OCI-M1 (cell line): ENCODE data around the gene SIAH3.
"Not testable (repeated sequence)": the region's sequence is repeated elsewhere in the genome, so short reads cannot be mapped to it uniquely, and the experiment has no call there.

Experiments used
- DNase-seq: peaks from one replicate; lab custom pipeline; 2025; lab: John Stamatoyannopoulos, UW

SIAH3 gene

DNA sequence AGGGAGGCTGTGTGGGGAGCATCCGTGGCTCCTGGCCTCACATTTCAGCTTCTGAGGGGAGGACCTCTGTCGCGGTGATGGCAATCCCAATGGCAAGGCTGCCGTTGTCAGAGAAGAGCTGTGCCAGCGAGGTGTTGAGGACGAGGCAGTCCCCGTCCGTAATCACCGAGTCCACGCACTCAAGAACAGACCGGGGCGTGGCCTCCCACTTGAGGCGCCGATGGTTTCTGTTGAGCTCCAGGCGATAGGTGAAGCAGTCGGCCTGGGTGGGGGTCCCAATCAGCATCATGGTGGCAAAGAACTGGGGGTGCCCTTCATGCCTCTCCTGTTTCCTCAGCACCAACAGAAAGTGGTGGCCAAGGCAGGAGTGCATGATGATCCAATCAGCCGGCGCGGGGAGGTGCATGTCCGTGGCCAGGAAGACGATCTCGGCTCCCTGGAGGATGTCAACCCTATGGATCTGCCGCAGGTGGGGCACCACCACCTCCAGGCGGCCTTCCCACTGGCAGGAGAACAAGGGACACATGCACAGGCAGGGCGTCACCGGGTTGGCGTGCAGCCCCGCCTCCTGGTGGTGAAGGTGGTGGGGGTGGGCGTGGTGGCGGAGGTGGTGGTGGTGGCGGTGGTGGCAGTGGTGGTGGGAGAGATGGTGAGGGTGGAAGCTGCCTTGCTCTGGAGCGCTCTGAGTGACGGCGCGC is 68.1 kb downstream of the SIAH3 start:
- no peak for DNase-seq

- peak; percentile 5 for DNase-seq
These were observed 69.1 kb downstream of the SIAH3 start for GRCh38 chr13:45782327-45783045.

- peak; percentile 1 for DNase-seq
These were observed 69.8 kb downstream of the SIAH3 start for GRCh38 chr13:45781553-45782326.

DNA sequence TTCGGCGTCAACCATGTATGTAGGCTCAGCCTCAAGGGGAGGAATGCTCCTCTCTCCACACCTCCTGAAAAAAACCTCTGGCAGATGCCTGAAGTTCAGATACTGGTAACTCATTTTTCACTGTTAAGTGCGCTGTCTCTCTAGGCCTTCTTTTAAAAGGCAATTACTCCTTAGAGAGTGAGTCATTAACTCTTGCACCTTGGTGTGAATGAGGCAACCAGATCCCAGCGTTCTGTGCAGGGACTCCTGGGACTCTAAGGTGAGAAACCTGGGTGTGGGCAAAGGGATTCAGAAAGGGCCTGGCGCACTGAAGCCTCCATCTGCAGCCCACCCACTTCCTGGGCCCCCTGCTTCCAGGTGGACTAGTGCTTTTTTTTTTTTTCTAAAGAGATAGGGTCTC is 71.7 kb downstream of the SIAH3 start:
- no peak for DNase-seq

GRCh38 chr13:45778882-45779281 is 72.7 kb downstream of the SIAH3 start:
- DNase-seq = no peak

- no peak for DNase-seq
These were observed 74.8 kb downstream of the SIAH3 start for GRCh38 chr13:45776748-45777147.

- DNase-seq = no peak
These were observed 76.1 kb downstream of the SIAH3 start for GRCh38 chr13:45775401-45775963.

DNA sequence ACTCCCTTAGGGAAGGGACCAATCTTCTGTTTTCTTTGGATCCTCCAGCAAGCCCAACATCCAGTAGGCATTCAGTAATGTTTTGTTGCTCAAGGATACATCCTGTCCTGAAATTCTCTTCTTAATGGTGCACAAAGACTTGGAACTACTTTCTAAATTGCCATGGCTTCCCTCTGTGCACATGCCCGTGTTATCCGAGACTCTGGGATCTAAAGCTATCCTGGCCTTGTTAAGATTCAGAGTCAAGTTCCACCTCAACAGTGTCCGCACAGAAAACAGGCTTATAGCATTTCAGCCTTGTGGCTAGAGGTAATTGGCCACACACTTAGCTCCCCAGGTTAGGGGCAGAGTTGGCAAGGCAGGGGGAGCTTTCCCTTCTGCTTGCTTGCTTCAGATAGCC is 77.6 kb downstream of the SIAH3 start:
- no peak for DNase-seq

DNA sequence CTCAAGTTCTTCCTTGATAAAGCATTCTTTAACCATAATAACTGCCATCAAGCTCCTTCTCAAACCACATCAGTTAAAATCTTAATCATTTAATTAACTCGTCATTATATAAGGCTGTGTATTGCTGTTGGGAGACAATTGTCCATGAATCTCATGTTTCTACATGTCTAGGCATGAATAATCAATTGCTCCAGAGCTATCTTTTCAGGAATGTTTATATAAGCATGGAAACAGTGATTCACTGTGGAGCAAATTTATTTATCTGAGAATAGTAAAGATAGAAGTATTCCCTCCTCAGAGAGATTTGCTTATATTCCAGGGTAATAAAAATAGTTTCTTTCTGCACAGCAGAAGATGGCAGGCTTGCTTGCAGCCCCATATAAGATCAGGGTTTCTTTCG is 78.3 kb downstream of the SIAH3 start:
- no peak for DNase-seq

- no peak for DNase-seq
These were observed 80.7 kb downstream of the SIAH3 start for GRCh38 chr13:45770886-45771285.

- peak; percentile 7 for DNase-seq
These were observed 82.7 kb downstream of the SIAH3 start for GRCh38 chr13:45768656-45769479.

DNA sequence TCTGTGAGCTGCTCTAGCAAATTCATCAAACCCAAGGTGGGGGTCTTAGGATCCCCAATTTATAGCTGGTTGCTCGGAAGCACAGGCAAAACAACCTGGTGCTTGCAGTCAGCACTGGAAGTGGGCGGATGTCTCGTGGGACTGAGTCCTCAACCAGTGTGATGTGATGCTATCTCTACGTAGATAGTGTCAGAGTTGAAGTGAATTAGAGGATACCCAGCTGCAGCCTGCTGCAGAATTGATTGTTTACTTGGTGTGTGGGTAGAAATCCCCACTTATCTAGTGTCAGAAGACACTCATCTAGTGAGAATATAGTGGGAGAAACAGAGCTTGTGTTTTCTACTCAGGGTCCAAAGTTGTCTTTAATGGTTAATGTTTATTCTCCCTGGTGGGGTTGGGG is 86.1 kb downstream of the SIAH3 start:
- no peak for DNase-seq

DNA sequence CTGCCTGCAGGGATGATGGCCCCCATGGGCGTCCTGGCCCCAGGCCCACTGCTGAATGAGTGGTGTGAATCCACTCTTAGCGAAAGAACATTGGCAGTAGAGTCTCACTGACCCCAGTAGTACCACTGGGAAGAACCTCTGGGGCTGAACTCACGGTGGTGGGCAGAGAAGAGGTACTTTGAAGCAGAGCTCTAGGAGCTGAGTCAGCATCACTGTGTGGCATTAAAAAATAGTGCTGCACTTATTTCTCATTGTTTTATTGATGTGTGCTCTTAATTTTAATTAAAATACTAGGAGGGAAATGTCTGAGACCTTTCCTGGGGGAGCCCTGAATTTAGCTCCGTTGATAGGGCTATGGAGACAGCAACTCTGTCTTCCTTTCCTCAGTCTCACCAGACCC is 88.1 kb downstream of the SIAH3 start:
- no peak for DNase-seq

- not testable (repeated sequence) for DNase-seq
These were observed 94.0 kb downstream of the SIAH3 start for GRCh38 chr13:45757589-45757988.

DNA sequence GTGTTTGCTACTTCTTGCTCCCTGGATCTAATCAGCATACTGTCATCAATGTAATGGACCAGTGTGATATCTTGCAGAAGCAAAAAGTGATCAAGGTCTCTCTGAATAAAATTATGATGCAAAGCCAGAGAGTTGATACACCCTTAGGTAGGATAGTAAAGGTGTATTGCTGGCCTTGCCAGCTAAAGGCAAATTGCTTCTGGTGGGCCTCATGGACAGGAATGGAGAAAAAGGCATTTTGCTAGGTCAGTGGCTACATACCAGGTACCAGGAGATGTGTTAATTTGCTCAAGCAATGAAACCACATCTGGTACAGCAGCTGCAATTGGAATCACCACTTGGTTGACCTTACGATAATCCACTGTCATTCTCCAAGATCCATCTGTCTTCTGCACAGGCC is 95.1 kb downstream of the SIAH3 start:
- DNase-seq = not testable (repeated sequence)

DNA sequence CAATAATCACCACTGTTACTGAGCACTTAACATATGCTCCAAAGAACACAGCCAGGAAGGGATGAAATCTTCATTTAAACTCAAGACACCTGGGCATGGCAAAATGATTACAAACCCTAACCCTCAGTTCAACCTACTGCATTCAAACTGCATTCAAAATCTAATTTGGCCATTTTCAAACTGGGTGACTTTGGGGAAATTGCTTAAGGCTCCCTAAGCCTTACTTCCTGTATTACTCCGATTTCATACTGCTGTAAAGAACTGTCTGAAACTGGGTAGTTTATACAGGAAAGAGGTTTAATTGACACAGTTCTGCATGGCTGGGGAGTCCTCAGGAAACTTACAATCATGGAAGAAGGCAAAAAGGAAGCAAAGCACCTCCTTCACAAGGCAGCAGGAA is 99.0 kb downstream of the SIAH3 start:
- no peak for DNase-seq

- no peak for DNase-seq
These were observed 99.7 kb downstream of the SIAH3 start for GRCh38 chr13:45751885-45752284.

GRCh38 chr13:45750566-45750965 is 101.0 kb downstream of the SIAH3 start:
- no peak for DNase-seq

GRCh38 chr13:45748941-45749759 is 102.4 kb downstream of the SIAH3 start:
- DNase-seq = no peak

DNA sequence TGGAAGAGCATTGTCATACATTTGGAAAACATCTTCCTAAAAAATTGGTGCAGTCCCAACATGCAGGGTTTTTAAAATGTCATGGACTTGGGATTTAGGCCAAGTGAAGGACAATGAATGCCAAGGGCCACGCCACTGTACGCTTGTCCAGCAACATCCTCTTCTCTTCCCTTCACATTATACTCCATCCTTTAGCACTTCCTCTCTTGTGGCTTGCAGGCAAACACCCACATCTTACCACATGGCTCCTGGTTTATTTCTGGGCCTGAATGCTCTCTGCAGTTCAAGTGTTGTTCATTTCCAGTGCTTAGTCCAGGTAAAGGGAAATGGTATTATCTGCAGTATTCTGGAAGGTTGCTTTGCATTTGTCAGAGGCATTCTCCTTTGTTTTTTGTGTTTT is 104.5 kb downstream of the SIAH3 start:
- peak; percentile 33 for DNase-seq

GRCh38 chr13:45744979-45745378 is 106.6 kb downstream of the SIAH3 start:
- no peak for DNase-seq
